ENCODE data around the gene FADS2.

DNA sequence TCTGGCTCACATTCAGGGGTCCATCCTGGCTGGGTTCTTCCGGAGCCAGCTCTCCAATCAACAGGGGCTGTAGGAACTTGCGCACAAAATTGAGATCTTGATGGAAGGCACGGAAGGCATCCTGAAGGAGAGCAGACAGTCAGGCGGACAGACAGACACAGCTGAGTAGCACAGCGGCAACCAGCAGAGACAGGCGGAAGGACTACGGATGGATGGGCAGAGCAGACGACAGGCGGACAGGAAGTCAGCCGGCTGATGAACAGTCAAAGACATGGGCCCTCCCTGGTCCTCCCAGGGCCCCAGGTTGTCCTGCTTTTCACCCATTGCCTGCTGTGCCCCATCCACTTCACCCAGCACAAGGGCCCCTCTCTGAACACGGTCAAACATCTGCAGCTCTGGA lies 51.9 kb downstream of the FADS2 start:
- TF ChIP-seq POLR2AphosphoS5 (IDR thresholded peaks at IDR 0.05; ENCODE audit: low read depth, low read length), result no peak
- peak; percentile 24; the same call in 1 of the 2 replicates for TF ChIP-seq POLR2A (IDR thresholded peaks at IDR 0.05; ENCODE audit: low read depth, low read length)

Measured in GM12892 (cell line).